Neuronal stem cell (in vitro differentiated cells): ENCODE data around the gene SGSM1.

Experiments used
- DNase-seq: peaks from one replicate; pipeline ENCODE4 v3.0.0-alpha.2; 2013; ENCODE audit warnings: low spot score
- H2AFZ ChIP-seq: one replicate; pipeline ENCODE4 v1.6.1; 2013; ENCODE audit warnings: mild to moderate bottlenecking, low read length, inconsistent platforms
- H2AK5ac ChIP-seq: 2 replicates; pipeline ENCODE4 v1.6.1; 2013; ENCODE audit warnings: low read depth, mild to moderate bottlenecking, inconsistent platforms, low read length, moderate library complexity, mixed read lengths
- H2BK120ac ChIP-seq: 2 replicates; pipeline ENCODE4 v1.6.1; 2013; ENCODE audit warnings: low read depth, mild to moderate bottlenecking, inconsistent platforms, low read length, moderate library complexity, mixed read lengths
- H2BK12ac ChIP-seq: one replicate; pipeline ENCODE4 v1.6.1; 2013; ENCODE audit warnings: low read length, inconsistent platforms
- H2BK15ac ChIP-seq: 2 replicates; pipeline ENCODE4 v1.6.1; 2013; ENCODE audit warnings: mild to moderate bottlenecking, low read length, inconsistent platforms, mixed read lengths
- H2BK5ac ChIP-seq: one replicate; pipeline ENCODE4 v1.6.1; 2013; ENCODE audit warnings: inconsistent platforms, mild to moderate bottlenecking, low read length, moderate library complexity
- H3K14ac ChIP-seq: one replicate; pipeline ENCODE4 v1.6.1; 2013; ENCODE audit warnings: low read length, inconsistent platforms
- H3K18ac ChIP-seq: 2 replicates; pipeline ENCODE4 v1.6.1; 2013; ENCODE audit warnings: low read length, inconsistent platforms
- H3K23ac ChIP-seq: 2 replicates; pipeline ENCODE4 v1.6.1; 2013; ENCODE audit warnings: low read depth, mild to moderate bottlenecking, mixed read lengths, low read length, inconsistent platforms; ENCODE audit not compliant: poor library complexity
- H3K27ac ChIP-seq: replicated peaks from 3 replicates; pipeline ENCODE4 v1.5.1; 2013; ENCODE audit warnings: low read length, inconsistent platforms
- H3K27me3 ChIP-seq, 3 experiments: 2 replicates each; pipeline ENCODE4 v1.6.1; 2013; ENCODE audit warnings: low read length in 3 of 3, mild to moderate bottlenecking in 2 of 3, inconsistent platforms in 1 of 3, low read depth in 1 of 3, mixed read lengths in 1 of 3, moderate library complexity in 1 of 3; ENCODE audit not compliant: control insufficient read depth in 3 of 3, insufficient read depth in 3 of 3
- H3K36me3 ChIP-seq, 2 donors: replicated peaks in 1 of 2; 2 replicates each; pipeline ENCODE4 v1.6.1; 2013; ENCODE audit warnings: low read length in 2 of 2; ENCODE audit not compliant: control insufficient read depth in 2 of 2, insufficient read depth in 2 of 2
- H3K4ac ChIP-seq: 2 replicates; pipeline ENCODE4 v1.6.1; 2013; ENCODE audit warnings: inconsistent platforms, mild to moderate bottlenecking, low read length, moderate library complexity
- H3K4me1 ChIP-seq, 2 donors: 1 replicate in 1 of 2; 2 replicates in 1 of 2; pipeline ENCODE4 v1.6.1; 2013; ENCODE audit warnings: low read length in 2 of 2, low read depth in 1 of 2; ENCODE audit not compliant: control insufficient read depth in 2 of 2, insufficient read depth in 1 of 2
- H3K4me2 ChIP-seq: one replicate; pipeline ENCODE4 v1.6.1; 2013; ENCODE audit warnings: mild to moderate bottlenecking, low read length, inconsistent platforms; ENCODE audit not compliant: insufficient read depth, poor library complexity, severe bottlenecking
- H3K4me3 ChIP-seq, 2 donors: 2 replicates each; pipeline ENCODE4 v1.5.1; 2013; ENCODE audit warnings: low read length in 2 of 2, mild to moderate bottlenecking in 2 of 2, inconsistent platforms in 1 of 2, moderate library complexity in 1 of 2
- H3K79me1 ChIP-seq: one replicate; pipeline ENCODE4 v1.6.1; 2013; ENCODE audit warnings: low read depth, mild to moderate bottlenecking, inconsistent platforms, low read length, moderate library complexity
- H3K9ac ChIP-seq: one replicate; pipeline ENCODE4 v1.6.1; 2013; ENCODE audit warnings: mild to moderate bottlenecking, low read depth, low read length, inconsistent platforms; ENCODE audit not compliant: poor library complexity
- H3K9me3 ChIP-seq, 2 donors: replicated peaks in 1 of 2; 2 replicates each; pipeline versions ENCODE3 to v1.6.1; 2013; ENCODE audit warnings: low read length in 2 of 2, mild to moderate bottlenecking in 2 of 2, inconsistent platforms in 1 of 2, low read depth in 1 of 2, mixed read lengths in 1 of 2, moderate library complexity in 1 of 2; ENCODE audit not compliant: control insufficient read depth in 2 of 2, insufficient read depth in 1 of 2
- H4K8ac ChIP-seq: one replicate; pipeline ENCODE4 v1.6.1; 2013; ENCODE audit warnings: low read depth, mild to moderate bottlenecking, inconsistent platforms, low read length, moderate library complexity
- H4K91ac ChIP-seq: one replicate; pipeline ENCODE4 v1.6.1; 2013; ENCODE audit warnings: low read length, low read depth, mild to moderate bottlenecking, inconsistent platforms; ENCODE audit not compliant: poor library complexity
- WGBS, 2 donors: extraction: QIAGEN DNeasy Blood & Tissue Kit; methylation state at CpG; one replicate each; pipeline ENCODE4 v1.1.7; 2013; ENCODE audit warnings: missing lambda C conversion rate in 2 of 2, mixed read lengths in 1 of 2; ENCODE audit not compliant: insufficient read length in 2 of 2, insufficient replicate concordance in 1 of 2; ENCODE audit errors: extremely low coverage in 2 of 2; 5-methylcytosine and 5-hydroxymethylcytosine counted together

SGSM1 gene

DNA sequence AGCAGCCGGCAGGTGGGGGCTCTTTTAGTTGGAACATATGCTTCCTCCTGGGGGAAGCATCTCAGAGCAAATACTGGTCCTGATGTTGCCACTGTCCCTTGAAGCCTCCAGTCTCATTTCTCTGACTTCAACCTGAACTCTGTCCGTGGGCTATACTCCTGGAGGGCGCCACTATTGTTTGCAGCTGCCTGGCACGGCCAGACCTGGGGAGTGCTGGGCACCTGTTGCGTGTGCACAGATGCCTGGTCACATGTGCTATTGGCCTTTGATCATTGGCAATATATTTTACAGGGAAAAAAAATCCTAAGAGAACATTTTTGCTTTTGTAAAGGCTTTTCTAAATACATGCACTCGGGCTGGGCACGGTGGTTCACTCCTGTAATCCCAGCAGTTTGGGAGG is 122.3 kb downstream of the SGSM1 start:
- no peak overlapping the region for H3K4me3 ChIP-seq
- peaks cover 0 to 2% of the 10 kb centered on the region in 2 donors for H3K36me3 ChIP-seq
- no peak overlapping the region for H3K23ac ChIP-seq
- no peak overlapping the region for H2BK120ac ChIP-seq
- WGBS, 2 donors = no CpG with 5 or more reads among the region's 7 CpGs
- H4K8ac ChIP-seq = no peak overlapping the region
- H3K9ac ChIP-seq = no peak overlapping the region
- no peak overlapping the region for H3K4ac ChIP-seq
- H3K9me3 ChIP-seq = peaks cover 0 to 2% of the 10 kb centered on the region in 2 donors
- DNase-seq = no peak
- H3K18ac ChIP-seq = no peak overlapping the region
- no peaks in the 10 kb centered on the region for H3K27me3 ChIP-seq
- no peak overlapping the region for H2AK5ac ChIP-seq
- no peak overlapping the region for H2BK15ac ChIP-seq
- H3K4me2 ChIP-seq = no peak overlapping the region
- no peak overlapping the region for H3K14ac ChIP-seq
- no peak overlapping the region for H2AFZ ChIP-seq
- H3K27ac ChIP-seq = no peak overlapping the region
- H3K79me1 ChIP-seq = no peaks in the 10 kb centered on the region
- no peak overlapping the region for H2BK5ac ChIP-seq
- no peak overlapping the region for H4K91ac ChIP-seq
- no peak overlapping the region for H2BK12ac ChIP-seq
- peaks cover 0 to 3% of the 10 kb centered on the region in 2 donors for H3K4me1 ChIP-seq

DNA sequence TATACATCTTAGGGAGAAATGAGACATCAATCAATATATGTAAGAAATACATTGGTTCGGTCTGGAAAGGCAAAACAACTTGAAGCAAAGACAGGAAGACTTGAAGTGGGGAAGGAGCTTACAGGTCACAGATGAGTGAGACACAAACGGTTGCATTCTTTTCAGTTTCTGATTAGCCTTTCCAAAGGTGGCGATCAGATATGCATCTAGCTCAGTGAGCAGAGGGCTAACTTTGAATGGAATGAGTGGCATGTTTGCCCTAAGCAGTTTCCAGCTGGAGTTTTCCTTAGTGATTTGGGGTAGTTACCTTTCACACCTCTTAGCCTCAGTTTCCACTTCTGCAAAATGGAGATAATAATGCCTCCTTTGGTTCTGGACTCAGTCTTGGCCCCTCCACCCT is 124.7 kb downstream of the SGSM1 start:
- H2AK5ac ChIP-seq = no peak overlapping the region
- no peak overlapping the region for H2BK5ac ChIP-seq
- H3K27me3 ChIP-seq = no peaks in the 10 kb centered on the region
- no peak overlapping the region for H2BK12ac ChIP-seq
- H4K91ac ChIP-seq = no peak overlapping the region
- H3K4ac ChIP-seq = no peak overlapping the region
- H2AFZ ChIP-seq = no peak overlapping the region
- no peak overlapping the region for H3K23ac ChIP-seq
- H2BK15ac ChIP-seq = no peak overlapping the region
- H3K4me2 ChIP-seq = no peak overlapping the region
- DNase-seq = no peak
- no peak overlapping the region for H3K27ac ChIP-seq
- H2BK120ac ChIP-seq = no peak overlapping the region
- peaks cover 2 to 4% of the 10 kb centered on the region in 2 donors for H3K4me1 ChIP-seq
- H3K18ac ChIP-seq = no peak overlapping the region
- no peak overlapping the region for H3K14ac ChIP-seq
- no peaks in the 10 kb centered on the region for H3K79me1 ChIP-seq
- H3K9me3 ChIP-seq = peaks cover 0 to 2% of the 10 kb centered on the region in 2 donors
- no peak overlapping the region for H3K4me3 ChIP-seq
- H4K8ac ChIP-seq = no peak overlapping the region
- WGBS, 2 donors = no CpG with 5 or more reads among the region's 3 CpGs
- no peak overlapping the region for H3K9ac ChIP-seq
- H3K36me3 ChIP-seq = no peaks in the 10 kb centered on the region

DNA sequence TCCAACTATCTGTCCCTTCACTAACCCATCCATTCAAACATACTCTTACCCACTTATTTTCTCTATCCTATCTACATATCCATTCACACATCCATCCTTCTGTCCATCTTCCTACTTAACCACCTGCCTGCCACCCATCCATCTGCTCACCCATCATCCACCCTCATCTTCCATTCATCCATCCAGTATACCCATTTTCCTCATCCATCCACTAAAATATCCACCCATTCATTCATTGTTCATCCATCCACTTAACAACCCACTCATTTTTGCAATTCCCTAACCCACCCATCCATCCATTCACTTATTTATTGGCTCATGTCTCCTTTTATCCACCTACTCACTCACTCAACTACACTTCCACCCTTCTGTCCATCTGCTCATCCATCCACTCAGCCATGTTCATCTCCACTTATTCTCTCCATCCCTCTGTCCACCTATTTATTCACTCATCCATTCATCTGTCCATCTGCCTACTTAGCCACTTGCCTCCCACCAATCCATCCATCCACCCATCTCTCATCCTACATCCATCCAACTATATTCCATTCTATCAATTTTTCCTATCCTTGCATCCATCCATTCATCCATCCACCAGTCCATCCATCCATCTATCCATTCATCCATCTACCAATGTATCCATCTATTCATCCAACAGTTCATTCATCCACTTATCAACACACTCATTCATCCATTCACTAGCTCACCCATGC is 129.9 kb downstream of the SGSM1 start:
- H3K36me3 ChIP-seq = no peaks in the 10 kb centered on the region
- DNase-seq = no peak
- H4K91ac ChIP-seq = no peak overlapping the region
- H3K23ac ChIP-seq = no peak overlapping the region
- no peak overlapping the region for H2AK5ac ChIP-seq
- no peak overlapping the region for H2AFZ ChIP-seq
- no peak overlapping the region for H4K8ac ChIP-seq
- no peak overlapping the region for H3K18ac ChIP-seq
- H3K79me1 ChIP-seq = no peaks in the 10 kb centered on the region
- H3K9ac ChIP-seq = no peak overlapping the region
- H2BK120ac ChIP-seq = no peak overlapping the region
- no peak overlapping the region for H3K4ac ChIP-seq
- H3K4me2 ChIP-seq = no peak overlapping the region
- H3K27me3 ChIP-seq = peaks cover 0 to 3% (median 0%) of the 10 kb centered on the region in 3 experiments
- H2BK15ac ChIP-seq = no peak overlapping the region
- H3K9me3 ChIP-seq = no peaks in the 10 kb centered on the region
- no peak overlapping the region for H2BK5ac ChIP-seq
- H2BK12ac ChIP-seq = no peak overlapping the region
- H3K14ac ChIP-seq = no peak overlapping the region
- H3K4me1 ChIP-seq = peaks cover 2 to 5% of the 10 kb centered on the region in 2 donors
- no peak overlapping the region for H3K27ac ChIP-seq
- H3K4me3 ChIP-seq = no peak overlapping the region

DNA sequence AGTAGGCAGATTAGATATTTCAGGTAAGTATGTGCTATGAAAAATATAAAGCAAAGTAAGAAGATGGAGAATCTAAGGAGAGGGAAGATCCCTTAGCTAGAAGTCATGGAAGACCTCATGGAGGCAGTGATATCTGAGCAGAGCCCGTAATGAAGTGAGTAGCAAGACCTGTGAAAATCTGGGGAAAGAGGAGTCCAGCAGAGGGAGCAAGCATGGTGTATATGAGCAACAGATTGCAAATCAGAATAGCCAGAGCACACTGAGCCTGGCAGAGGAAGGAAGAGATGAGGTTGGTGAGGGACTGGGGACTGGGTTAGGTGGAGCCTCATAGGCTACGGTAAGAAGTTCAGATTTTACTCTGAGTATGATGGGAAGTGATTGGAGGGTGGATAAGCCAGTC is 131.1 kb downstream of the SGSM1 start:
- no peak overlapping the region for H3K23ac ChIP-seq
- no peak overlapping the region for H3K14ac ChIP-seq
- H3K36me3 ChIP-seq = no peaks in the 10 kb centered on the region
- H3K9me3 ChIP-seq = no peaks in the 10 kb centered on the region
- no peak overlapping the region for H3K4ac ChIP-seq
- H2BK12ac ChIP-seq = no peak overlapping the region
- H3K18ac ChIP-seq = no peak overlapping the region
- H3K9ac ChIP-seq = no peak overlapping the region
- H2AK5ac ChIP-seq = no peak overlapping the region
- H3K27me3 ChIP-seq = peaks cover 0 to 3% (median 0%) of the 10 kb centered on the region in 3 experiments
- WGBS, 2 donors = no CpG with 5 or more reads among the region's 2 CpGs
- no peak overlapping the region for H3K27ac ChIP-seq
- no peak overlapping the region for H3K4me2 ChIP-seq
- no peak for DNase-seq
- no peak overlapping the region for H3K4me3 ChIP-seq
- no peak overlapping the region for H2BK15ac ChIP-seq
- H2BK5ac ChIP-seq = no peak overlapping the region
- H3K4me1 ChIP-seq = peaks cover 2 to 5% of the 10 kb centered on the region in 2 donors
- no peak overlapping the region for H4K8ac ChIP-seq
- no peaks in the 10 kb centered on the region for H3K79me1 ChIP-seq
- no peak overlapping the region for H2AFZ ChIP-seq
- no peak overlapping the region for H2BK120ac ChIP-seq
- no peak overlapping the region for H4K91ac ChIP-seq
